K562 (cell line): ENCODE data around the gene SHROOM3.

ENCODE experiments used
- RNF2 ChIP-seq: sonication (generic); IDR thresholded peaks from 2 replicates; pipeline ENCODE4 v1.6.1; 2016
- ZNF263 ChIP-seq: sonication (generic); formaldehyde crosslinking; IDR thresholded peaks from 2 replicates; pipeline ENCODE4 v1.8.0; 2022; ENCODE audit warnings: mild to moderate bottlenecking, missing genetic modification reagents, borderline replicate concordance

DNA sequence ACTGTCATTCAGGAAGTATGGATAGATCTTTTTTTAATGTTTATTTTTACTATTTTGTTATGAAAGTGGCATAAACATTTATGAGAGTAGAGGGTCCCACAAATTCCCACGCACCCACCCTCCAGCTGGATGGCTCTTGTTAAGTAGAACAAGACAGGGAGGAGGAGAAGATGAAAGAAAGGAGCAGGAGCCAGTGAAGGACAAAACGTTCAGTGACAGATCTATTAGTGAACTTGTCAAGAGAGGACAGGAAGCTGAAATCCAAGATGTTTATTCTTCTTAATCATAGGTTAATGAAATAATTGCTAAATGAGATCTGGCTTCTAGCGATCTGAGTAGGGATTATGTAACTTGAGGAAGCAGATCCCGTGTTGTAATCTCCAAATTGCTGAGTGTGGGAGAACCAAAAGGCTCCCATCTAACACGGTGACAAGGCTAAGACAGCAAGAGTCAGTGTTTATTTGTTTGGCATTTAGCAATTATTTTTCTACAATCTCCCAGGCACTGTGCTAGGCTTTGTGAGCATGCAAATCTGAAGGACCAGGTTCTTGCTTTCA is 162.5 kb downstream of the SHROOM3 start:
- TF ChIP-seq RNF2 (no peak), ZNF263 (no peak)
